BLaER1 treated with 17β-estradiol and CSF1 and Interleukin-3, amounts not matched to agents 10 nM and 100 nM (cell line): ENCODE measurements around the gene SELENOS.

Experiments
- H3K27ac ChIP-seq, 11 experiments: shearing (Covaris generic); formaldehyde crosslinking; 2 replicates each; pipeline ENCODE4 v1.8.1; 2022
- H3K27me3 ChIP-seq, 11 experiments: shearing (Covaris generic); formaldehyde crosslinking; 2 replicates each; pipeline ENCODE4 v1.8.1; 2022
- H3K36me3 ChIP-seq, 11 experiments: shearing (Covaris generic); formaldehyde crosslinking; 2 replicates each; pipeline ENCODE4 v1.8.1; 2022
- H3K4me1 ChIP-seq, 10 experiments: shearing (Covaris generic); formaldehyde crosslinking; 2 replicates each; pipeline ENCODE4 v1.8.1; 2022
- H3K4me2 ChIP-seq, 11 experiments: shearing (Covaris generic); formaldehyde crosslinking; 2 replicates each; pipeline ENCODE4 v1.8.1; 2022
- H3K4me3 ChIP-seq, 10 experiments: shearing (Covaris generic); formaldehyde crosslinking; 2 replicates each; pipeline ENCODE4 v1.8.1; 2022
- H3K9ac ChIP-seq, 11 experiments: shearing (Covaris generic); formaldehyde crosslinking; 2 replicates each; pipeline ENCODE4 v1.8.1; 2022
- H3K9me3 ChIP-seq, 11 experiments: shearing (Covaris generic); formaldehyde crosslinking; replicated peaks in 1 of 11; 2 replicates each; pipeline ENCODE4 v1.8.1; 2022
- H4K20me1 ChIP-seq, 11 experiments: shearing (Covaris generic); formaldehyde crosslinking; 2 replicates each; pipeline ENCODE4 v1.8.1; 2022
- Cebpa-rat ChIP-seq, 11 experiments: shearing (Covaris generic); IDR thresholded peaks; 2 replicates each; pipeline ENCODE4 v1.8.1; 2022

The SELENOS gene

GRCh38 chr15:101237251-101237650 lies 40.0 kb downstream of the SELENOS start:
- no peaks in the 10 kb centered on the region for H3K27me3 ChIP-seq
- H3K9me3 ChIP-seq = peaks cover 8 to 62% (median 55%) of the 10 kb centered on the region in 11 experiments; a peak in 20 of 22 replicates
- H3K36me3 ChIP-seq = peaks cover 41 to 99% (median 87%) of the 10 kb centered on the region in 11 experiments
- no peak overlapping the region for H3K27ac ChIP-seq
- TF ChIP-seq Cebpa-rat (IDR thresholded peaks at IDR 0.05) = no peak
- peaks cover 29 to 55% (median 39%) of the 10 kb centered on the region in 10 experiments for H3K4me1 ChIP-seq
- no peak overlapping the region for H3K4me2 ChIP-seq
- H3K4me3 ChIP-seq = no peak overlapping the region; a peak in 1 of 20 replicates
- H3K9ac ChIP-seq = no peak overlapping the region
- peaks cover 0 to 62% (median 31%) of the 10 kb centered on the region in 11 experiments; a peak in 15 of 22 replicates for H4K20me1 ChIP-seq

- Histone ChIP-seq H3K27ac (peak overlapping the region in 1 of 11 experiments; percentile 5; a peak in 1 of 22 replicates), H4K20me1 (peaks cover 0 to 48% (median 32%) of the 10 kb centered on the region in 11 experiments; a peak in 14 of 22 replicates), H3K4me2 (peak overlapping the region in 3 of 11 experiments; percentile 1 to 24 (median 18); a peak in 2 of 22 replicates), H3K9me3 (peaks cover 30 to 83% (median 77%) of the 10 kb centered on the region in 11 experiments), H3K36me3 (peaks cover 75 to 100% (median 99%) of the 10 kb centered on the region in 11 experiments), H3K27me3 (no peaks in the 10 kb centered on the region), H3K4me1 (peaks cover 0 to 23% (median 7%) of the 10 kb centered on the region in 10 experiments; a peak in 10 of 20 replicates), H3K9ac (0 out of 22 replicates have a peak overlapping the region, but pooled peaks of 1 of the 11 experiments have one; percentile 11), H3K4me3 (no peak overlapping the region)
- TF ChIP-seq Cebpa-rat (IDR thresholded peaks at IDR 0.05) = peak in 1 of 11 experiments; percentile 50; a peak in 1 of 22 replicates
These were observed 43.5 kb downstream of the SELENOS start for GRCh38 chr15:101233651-101234280.

GRCh38 chr15:101232677-101233076 lies 44.6 kb downstream of the SELENOS start:
- no peaks in the 10 kb centered on the region for H3K27me3 ChIP-seq
- peaks cover 84 to 100% (median 99%) of the 10 kb centered on the region in 11 experiments for H3K36me3 ChIP-seq
- H3K4me1 ChIP-seq = peaks cover 0 to 23% (median 7%) of the 10 kb centered on the region in 10 experiments; a peak in 10 of 20 replicates
- no peak overlapping the region for H3K9ac ChIP-seq
- TF ChIP-seq Cebpa-rat (IDR thresholded peaks at IDR 0.05) = no peak
- H3K4me3 ChIP-seq = no peak overlapping the region
- no peak overlapping the region for H3K4me2 ChIP-seq
- peaks cover 40 to 83% (median 77%) of the 10 kb centered on the region in 11 experiments for H3K9me3 ChIP-seq
- H4K20me1 ChIP-seq = peaks cover 0 to 56% (median 28%) of the 10 kb centered on the region in 11 experiments; a peak in 14 of 22 replicates
- H3K27ac ChIP-seq = peak overlapping the region in 3 of 11 experiments; percentile 0 to 23 (median 9); a peak in 2 of 22 replicates

GRCh38 chr15:101228313-101228712 lies 49.0 kb downstream of the SELENOS start:
- Histone ChIP-seq H3K4me2 (no peak overlapping the region), H3K4me1 (peaks cover 0 to 7% (median 0%) of the 10 kb centered on the region in 10 experiments; a peak in 7 of 20 replicates)

GRCh38 chr15:101225658-101226057 lies 51.6 kb downstream of the SELENOS start:
- Histone ChIP-seq H3K4me1 (peaks cover 0 to 6% (median 0%) of the 10 kb centered on the region in 10 experiments; a peak in 3 of 20 replicates), H4K20me1 (peaks cover 36 to 78% (median 67%) of the 10 kb centered on the region in 11 experiments; a peak in 20 of 22 replicates), H3K36me3 (peaks cover 62 to 99% (median 86%) of the 10 kb centered on the region in 11 experiments), H3K9ac (no peak overlapping the region), H3K27ac (no peak overlapping the region), H3K4me3 (no peak overlapping the region), H3K27me3 (no peaks in the 10 kb centered on the region), H3K9me3 (peaks cover 24 to 44% (median 34%) of the 10 kb centered on the region in 11 experiments), H3K4me2 (no peak overlapping the region)
- no peak for TF ChIP-seq Cebpa-rat (IDR thresholded peaks at IDR 0.05)

More at GRCh38 chr15:101228313-101228712, 49.0 kb downstream of the SELENOS start:
- H4K20me1 ChIP-seq = peaks cover 24 to 73% (median 57%) of the 10 kb centered on the region in 11 experiments; a peak in 20 of 22 replicates
- H3K4me3 ChIP-seq = no peak overlapping the region
- no peak for TF ChIP-seq Cebpa-rat (IDR thresholded peaks at IDR 0.05)
- H3K27ac ChIP-seq = no peak overlapping the region
- no peak overlapping the region for H3K9ac ChIP-seq
- H3K36me3 ChIP-seq = peaks cover 82 to 100% (median 97%) of the 10 kb centered on the region in 11 experiments
- no peaks in the 10 kb centered on the region for H3K27me3 ChIP-seq
- H3K9me3 ChIP-seq = peaks cover 24 to 66% (median 58%) of the 10 kb centered on the region in 11 experiments
